Type B pancreatic cell (in vitro differentiated cells): ENCODE results near the gene EFL1. TPM values are rescaled to one million over a fixed set of nuclear protein-coding genes. Genes with fewer than 3 reads are reported as not detected.
"Not testable (repeated sequence)": the region's sequence is repeated elsewhere in the genome, so short reads cannot be mapped to it uniquely, and the experiment has no call there.

Experiments used
- DNase-seq: peaks from one replicate; pipeline ENCODE4 v3.0.0; 2021; ENCODE audit warnings: mixed read lengths; ENCODE audit not compliant: unreplicated experiment; ENCODE audit errors: extremely low spot score
- H3K27ac Mint-ChIP-seq: 2 replicates; pipeline ENCODE4 v1.8.0; 2021; ENCODE audit warnings: mild to moderate bottlenecking, mixed read lengths
- H3K27me3 Mint-ChIP-seq: 2 replicates; pipeline ENCODE4 v1.8.0; 2021; ENCODE audit warnings: mixed read lengths
- H3K36me3 Mint-ChIP-seq: 2 replicates; pipeline ENCODE4 v1.8.0; 2021; ENCODE audit warnings: mixed read lengths
- H3K4me1 Mint-ChIP-seq: one replicate; pipeline ENCODE4 v1.8.0; 2021; ENCODE audit warnings: mixed read lengths; ENCODE audit not compliant: unreplicated experiment
- H3K4me3 Mint-ChIP-seq: 2 replicates; pipeline ENCODE4 v1.8.0; 2021; ENCODE audit warnings: mild to moderate bottlenecking, mixed read lengths
- H3K9me3 Mint-ChIP-seq: 2 replicates; pipeline ENCODE4 v1.8.0; 2021; ENCODE audit warnings: mixed read lengths
- total RNA-seq: library from RNA; stranded (reverse); gene quantifications from 2 replicates; pipeline ENCODE4 v1.2.1, GENCODE V29; 2021; ENCODE audit warnings: low replicate concordance
- TF ChIP-seq, protein P1 (sequence below): fragments of 200-600 bp; sonication (generic); conservative IDR thresholded peaks from 2 replicates; pipeline ENCODE4 v1.5.0; 2021; ENCODE audit warnings: antibody characterized with exemption, mild to moderate bottlenecking

The EFL1 gene
- total RNA-seq, 1 donor from 2014 or later, result 17.0 TPM

DNA sequence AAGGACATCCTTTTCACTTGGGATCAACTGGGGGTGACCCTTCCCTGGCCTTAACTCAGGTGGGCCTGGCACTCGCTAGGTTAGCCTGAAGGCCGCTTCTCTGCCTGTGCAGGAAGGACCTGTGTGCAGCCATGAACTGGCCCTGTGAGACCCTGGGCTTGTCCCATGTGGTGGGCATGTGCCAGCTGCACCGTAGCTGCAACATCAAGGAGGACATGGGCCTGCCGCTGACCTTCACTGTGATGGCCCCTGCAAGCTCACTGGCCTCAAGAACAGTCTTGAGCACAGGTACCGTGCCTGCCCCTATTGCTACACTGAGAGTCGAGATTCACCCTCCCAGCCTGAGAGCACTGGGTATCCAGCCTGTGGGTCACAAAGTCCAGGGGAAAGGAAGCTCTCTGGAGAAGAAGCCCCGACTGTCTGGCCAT, 43.1 kb upstream of the EFL1 start:
- Mint-ChIP-seq H3K27ac (no peak overlapping the region), H3K4me1 (peaks cover 5% of the 10 kb centered on the region), H3K4me3 (no peak overlapping the region), H3K36me3 (no peaks in the 10 kb centered on the region), H3K27me3 (peaks cover 4% of the 10 kb centered on the region), H3K9me3 (no peaks in the 10 kb centered on the region)
- TF ChIP-seq, protein P1, sequence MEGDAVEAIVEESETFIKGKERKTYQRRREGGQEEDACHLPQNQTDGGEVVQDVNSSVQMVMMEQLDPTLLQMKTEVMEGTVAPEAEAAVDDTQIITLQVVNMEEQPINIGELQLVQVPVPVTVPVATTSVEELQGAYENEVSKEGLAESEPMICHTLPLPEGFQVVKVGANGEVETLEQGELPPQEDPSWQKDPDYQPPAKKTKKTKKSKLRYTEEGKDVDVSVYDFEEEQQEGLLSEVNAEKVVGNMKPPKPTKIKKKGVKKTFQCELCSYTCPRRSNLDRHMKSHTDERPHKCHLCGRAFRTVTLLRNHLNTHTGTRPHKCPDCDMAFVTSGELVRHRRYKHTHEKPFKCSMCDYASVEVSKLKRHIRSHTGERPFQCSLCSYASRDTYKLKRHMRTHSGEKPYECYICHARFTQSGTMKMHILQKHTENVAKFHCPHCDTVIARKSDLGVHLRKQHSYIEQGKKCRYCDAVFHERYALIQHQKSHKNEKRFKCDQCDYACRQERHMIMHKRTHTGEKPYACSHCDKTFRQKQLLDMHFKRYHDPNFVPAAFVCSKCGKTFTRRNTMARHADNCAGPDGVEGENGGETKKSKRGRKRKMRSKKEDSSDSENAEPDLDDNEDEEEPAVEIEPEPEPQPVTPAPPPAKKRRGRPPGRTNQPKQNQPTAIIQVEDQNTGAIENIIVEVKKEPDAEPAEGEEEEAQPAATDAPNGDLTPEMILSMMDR, result no peak
- DNase-seq, result no peak

GRCh38 chr15:82304778-82305090, 42.2 kb upstream of the EFL1 start:
- no peaks in the 10 kb centered on the region for H3K9me3 Mint-ChIP-seq
- H3K27ac Mint-ChIP-seq, result no peak overlapping the region
- no peak overlapping the region for H3K4me3 Mint-ChIP-seq
- no peaks in the 10 kb centered on the region for H3K27me3 Mint-ChIP-seq
- TF ChIP-seq, protein P1, result no peak
- no peaks in the 10 kb centered on the region for H3K36me3 Mint-ChIP-seq
- peaks cover 5% of the 10 kb centered on the region for H3K4me1 Mint-ChIP-seq
- no peak for DNase-seq

- Mint-ChIP-seq H3K9me3 (no peaks in the 10 kb centered on the region), H3K4me3 (no peak overlapping the region), H3K36me3 (no peaks in the 10 kb centered on the region), H3K27me3 (no peaks in the 10 kb centered on the region), H3K4me1 (peaks cover 5% of the 10 kb centered on the region), H3K27ac (no peak overlapping the region)
- DNase-seq, result no peak
- TF ChIP-seq, protein P1, result no peak
These were observed 41.6 kb upstream of the EFL1 start for GRCh38 chr15:82303956-82304777.

DNA sequence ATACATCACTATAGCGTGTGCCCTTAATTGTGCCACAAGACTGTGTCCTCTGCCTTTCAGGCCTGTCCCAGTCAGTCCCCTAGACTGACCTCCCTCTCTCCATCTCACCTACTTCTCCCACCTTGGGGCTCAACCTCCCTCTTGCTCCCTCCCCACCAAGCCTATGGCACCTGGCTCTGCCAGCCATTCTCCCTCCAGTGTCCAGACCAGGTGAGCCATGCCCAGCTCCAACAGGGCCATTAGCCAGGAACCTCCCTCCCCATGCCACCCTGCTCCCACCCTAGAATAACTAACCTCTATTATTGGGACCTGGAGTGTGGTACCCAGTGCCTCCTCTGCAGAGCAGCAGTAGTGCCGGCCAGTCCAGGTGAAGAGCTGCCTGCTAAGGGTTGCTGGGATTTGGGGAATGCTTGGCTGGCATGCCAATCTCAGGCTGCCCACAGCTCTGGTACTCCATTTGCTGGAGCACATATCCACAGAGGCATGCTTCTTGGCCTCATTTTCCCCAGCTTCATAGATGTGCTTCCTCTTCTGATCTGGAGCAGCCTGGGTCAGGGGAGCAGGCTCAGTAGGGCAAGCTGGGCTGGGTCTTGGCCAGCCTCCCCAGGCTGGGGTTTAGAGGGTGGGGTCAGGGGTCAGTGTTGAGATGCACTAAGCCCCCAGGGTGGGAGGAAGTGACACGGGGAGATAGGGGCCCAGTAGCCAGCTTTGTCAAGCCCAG, 38.9 kb upstream of the EFL1 start:
- no peak overlapping the region for H3K27ac Mint-ChIP-seq
- TF ChIP-seq, protein P1, result no peak
- peaks cover 5% of the 10 kb centered on the region for H3K4me1 Mint-ChIP-seq
- H3K36me3 Mint-ChIP-seq, result no peaks in the 10 kb centered on the region
- no peak for DNase-seq
- H3K27me3 Mint-ChIP-seq, result no peaks in the 10 kb centered on the region
- H3K4me3 Mint-ChIP-seq, result no peak overlapping the region
- H3K9me3 Mint-ChIP-seq, result no peaks in the 10 kb centered on the region

DNA sequence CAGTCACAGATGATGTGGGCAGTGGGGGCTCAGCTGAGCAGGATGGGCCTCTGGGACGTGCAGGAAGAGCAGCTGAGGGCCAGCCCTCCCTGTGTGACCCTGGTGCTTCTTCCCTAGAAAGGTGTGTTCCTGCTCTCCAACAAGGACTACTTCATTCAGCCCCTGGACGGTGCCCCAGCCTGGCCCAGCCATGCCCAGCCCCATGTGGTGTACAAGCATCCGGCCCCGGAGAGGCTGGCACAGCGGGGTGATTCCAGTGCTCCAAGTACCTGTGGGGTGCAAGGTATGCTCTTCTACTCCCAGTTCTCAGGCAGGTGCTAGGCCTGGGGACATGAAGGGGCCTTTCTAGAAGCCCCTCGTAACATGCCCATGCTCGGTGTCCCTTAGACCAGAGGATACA, 38.3 kb upstream of the EFL1 start:
- DNase-seq, result no peak
- no peak overlapping the region for H3K27ac Mint-ChIP-seq
- H3K4me3 Mint-ChIP-seq, result no peak overlapping the region
- peaks cover 5% of the 10 kb centered on the region for H3K4me1 Mint-ChIP-seq
- no peaks in the 10 kb centered on the region for H3K9me3 Mint-ChIP-seq
- no peaks in the 10 kb centered on the region for H3K36me3 Mint-ChIP-seq
- no peaks in the 10 kb centered on the region for H3K27me3 Mint-ChIP-seq
- TF ChIP-seq, protein P1, result no peak

DNA sequence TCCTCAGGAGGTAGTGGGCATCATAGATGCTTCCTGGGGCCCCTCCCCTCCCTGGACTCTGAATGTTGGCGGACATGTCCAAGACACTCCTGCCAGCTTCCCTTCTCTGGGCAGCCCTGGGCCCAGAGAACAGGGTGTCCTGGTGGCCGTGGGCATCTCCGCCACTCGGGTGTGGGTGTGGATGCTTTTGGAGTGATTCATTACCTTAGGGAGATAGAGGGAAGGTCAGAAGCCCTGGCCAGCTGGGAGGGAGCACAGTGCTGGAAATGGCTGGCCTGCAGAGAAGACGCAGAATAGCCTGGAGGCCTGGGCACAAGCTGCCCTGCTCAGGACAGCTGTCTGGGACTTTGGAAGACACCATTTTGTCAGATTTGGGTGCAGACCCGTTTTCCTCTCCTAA, 37.8 kb upstream of the EFL1 start:
- not testable (repeated sequence) for H3K9me3 Mint-ChIP-seq, H3K36me3 Mint-ChIP-seq, H3K27ac Mint-ChIP-seq, H3K4me1 Mint-ChIP-seq, H3K27me3 Mint-ChIP-seq, DNase-seq, H3K4me3 Mint-ChIP-seq

GRCh38 chr15:82299511-82299914, 37.0 kb upstream of the EFL1 start:
- H3K4me3 Mint-ChIP-seq, result not testable (repeated sequence)

More at GRCh38 chr15:82299511-82299914, 37.0 kb upstream of the EFL1 start:
- H3K27me3 Mint-ChIP-seq, H3K36me3 Mint-ChIP-seq, H3K9me3 Mint-ChIP-seq, DNase-seq, H3K4me1 Mint-ChIP-seq, H3K27ac Mint-ChIP-seq: not testable (repeated sequence)
